ENCODE results near the gene TBX4.

TBX4 gene

GRCh38 chr17:61498042-61498994 lies 46.1 kb downstream of the TBX4 start:
- no peak for DNase-seq (ENCODE audit: low read depth)
- no peak overlapping the region for H3K4me3 ChIP-seq (ENCODE audit: low read depth, low read length)
- TF ChIP-seq CTCF (IDR thresholded peaks at IDR 0.05; ENCODE audit: insufficient read depth, low read depth, low read length, missing control alignments): no peak

GRCh38 chr17:61499632-61500031 lies 47.4 kb downstream of the TBX4 start:
- no peak for DNase-seq (ENCODE audit: low read depth)
- TF ChIP-seq CTCF (IDR thresholded peaks at IDR 0.05; ENCODE audit: insufficient read depth, low read depth, low read length, missing control alignments): no peak
- no peak overlapping the region for H3K4me3 ChIP-seq (ENCODE audit: low read depth, low read length)

GRCh38 chr17:61500287-61500686 lies 48.1 kb downstream of the TBX4 start:
- no peak for TF ChIP-seq CTCF (IDR thresholded peaks at IDR 0.05; ENCODE audit: insufficient read depth, low read depth, low read length, missing control alignments)

GRCh38 chr17:61502292-61502691 lies 50.1 kb downstream of the TBX4 start:
- no peak overlapping the region for H3K4me3 ChIP-seq (ENCODE audit: low read depth, low read length)
- DNase-seq (ENCODE audit: low read depth): no peak
- TF ChIP-seq CTCF (IDR thresholded peaks at IDR 0.05; ENCODE audit: insufficient read depth, low read depth, low read length, missing control alignments): no peak

More at GRCh38 chr17:61500287-61500686, 48.1 kb downstream of the TBX4 start:
- DNase-seq (ENCODE audit: low read depth): no peak
- H3K4me3 ChIP-seq (ENCODE audit: low read depth, low read length): no peak overlapping the region

GRCh38 chr17:61503961-61504360 lies 51.7 kb downstream of the TBX4 start:
- no peak overlapping the region for H3K4me3 ChIP-seq (ENCODE audit: low read depth, low read length)
- TF ChIP-seq CTCF (IDR thresholded peaks at IDR 0.05; ENCODE audit: insufficient read depth, low read depth, low read length, missing control alignments): no peak
- DNase-seq (ENCODE audit: low read depth): no peak

GRCh38 chr17:61504697-61505096 lies 52.5 kb downstream of the TBX4 start:
- H3K4me3 ChIP-seq (ENCODE audit: low read depth, low read length): no peak overlapping the region
- no peak for TF ChIP-seq CTCF (IDR thresholded peaks at IDR 0.05; ENCODE audit: insufficient read depth, low read depth, low read length, missing control alignments)
- no peak for DNase-seq (ENCODE audit: low read depth)

All from GM12865 (cell line).